Measurements from ENCODE around the gene SWT1. TPM values are rescaled to one million over a fixed set of nuclear protein-coding genes. Genes with fewer than 3 reads are reported as not detected.

SWT1 gene
- total and polyA plus RNA-seq, 2 of the 13 experiments (the other 11 are each of a cell fraction or from before 2014, with no cell fraction given): 1.7 to 2.5 TPM

DNA sequence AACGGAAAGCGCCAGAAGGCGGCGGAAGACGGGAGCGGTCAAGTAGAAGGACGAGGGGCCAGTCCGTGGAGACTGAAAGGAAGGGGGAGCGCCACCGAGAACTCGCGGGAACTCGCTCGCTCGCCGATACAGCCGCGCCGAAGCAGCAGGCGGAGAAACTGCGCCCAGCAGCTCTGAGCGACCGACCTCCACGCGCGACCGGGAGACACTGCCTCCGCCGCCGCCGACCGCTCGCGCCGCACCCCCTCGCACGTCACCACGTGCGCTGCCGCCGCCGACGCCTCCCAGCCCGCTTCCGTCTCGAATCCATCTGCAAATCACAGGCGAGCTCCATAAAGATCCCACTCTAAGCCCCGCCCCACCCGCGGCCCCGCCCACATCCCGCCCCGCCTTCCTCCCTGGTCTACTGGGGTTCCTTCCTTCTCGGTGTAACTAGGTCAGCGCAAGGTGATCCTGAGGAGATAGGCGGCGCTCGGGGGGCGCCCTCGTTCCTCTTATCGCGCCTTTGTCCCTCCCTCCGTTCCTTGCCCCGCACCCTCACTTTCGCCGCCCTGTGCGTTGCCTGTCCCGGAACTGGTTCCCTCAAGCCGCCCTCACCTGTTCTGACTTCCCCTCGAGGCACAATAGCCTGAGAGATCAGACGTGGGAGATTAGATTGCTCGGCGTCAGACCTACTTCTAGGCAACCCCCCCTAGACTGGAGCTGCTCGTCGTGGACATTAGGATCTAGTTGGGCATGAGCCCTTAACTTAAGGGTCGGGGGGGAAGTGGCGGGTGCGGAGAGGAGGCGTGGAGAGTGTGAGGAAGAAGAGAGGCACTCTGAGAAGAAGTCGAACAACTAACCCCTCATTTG, 160.3 kb downstream of the SWT1 start, which contains the start of gene IVNS1ABP (continued):
- TF ChIP-seq HNF1A (IDR thresholded peaks at IDR 0.05; ENCODE audit: low read depth): no peak
- no peak for TF ChIP-seq HNF1A (CRISPR knock-in tag; IDR thresholded peaks at IDR 0.05; ENCODE audit: borderline replicate concordance)
- TF ChIP-seq ZNF230 (CRISPR knock-in tag; IDR thresholded peaks at IDR 0.05): 0 out of 2 replicates have a peak, but pooled peaks have one; percentile 71
- TF ChIP-seq TFAP4 (IDR thresholded peaks at IDR 0.05; ENCODE audit: borderline replicate concordance, low read depth): peak; percentile 7; the same call in 1 of the 2 replicates
- peak; percentile 58; the same call in 1 of the 2 replicates for TF ChIP-seq ZNF766 (CRISPR knock-in tag; IDR thresholded peaks at IDR 0.05; ENCODE audit: borderline replicate concordance)
- peak; percentile 34; the same call in 1 of the 2 replicates for TF ChIP-seq GATAD2A (CRISPR knock-in tag; IDR thresholded peaks at IDR 0.05)
- peak; percentile 87 for TF ChIP-seq ARNT2 (CRISPR knock-in tag; IDR thresholded peaks at IDR 0.05; ENCODE audit: low read depth)
- no peak; the same call in 1 of the 2 replicates for TF ChIP-seq ZNF878 (CRISPR knock-in tag; IDR thresholded peaks at IDR 0.05)
- TF ChIP-seq, protein P1, sequence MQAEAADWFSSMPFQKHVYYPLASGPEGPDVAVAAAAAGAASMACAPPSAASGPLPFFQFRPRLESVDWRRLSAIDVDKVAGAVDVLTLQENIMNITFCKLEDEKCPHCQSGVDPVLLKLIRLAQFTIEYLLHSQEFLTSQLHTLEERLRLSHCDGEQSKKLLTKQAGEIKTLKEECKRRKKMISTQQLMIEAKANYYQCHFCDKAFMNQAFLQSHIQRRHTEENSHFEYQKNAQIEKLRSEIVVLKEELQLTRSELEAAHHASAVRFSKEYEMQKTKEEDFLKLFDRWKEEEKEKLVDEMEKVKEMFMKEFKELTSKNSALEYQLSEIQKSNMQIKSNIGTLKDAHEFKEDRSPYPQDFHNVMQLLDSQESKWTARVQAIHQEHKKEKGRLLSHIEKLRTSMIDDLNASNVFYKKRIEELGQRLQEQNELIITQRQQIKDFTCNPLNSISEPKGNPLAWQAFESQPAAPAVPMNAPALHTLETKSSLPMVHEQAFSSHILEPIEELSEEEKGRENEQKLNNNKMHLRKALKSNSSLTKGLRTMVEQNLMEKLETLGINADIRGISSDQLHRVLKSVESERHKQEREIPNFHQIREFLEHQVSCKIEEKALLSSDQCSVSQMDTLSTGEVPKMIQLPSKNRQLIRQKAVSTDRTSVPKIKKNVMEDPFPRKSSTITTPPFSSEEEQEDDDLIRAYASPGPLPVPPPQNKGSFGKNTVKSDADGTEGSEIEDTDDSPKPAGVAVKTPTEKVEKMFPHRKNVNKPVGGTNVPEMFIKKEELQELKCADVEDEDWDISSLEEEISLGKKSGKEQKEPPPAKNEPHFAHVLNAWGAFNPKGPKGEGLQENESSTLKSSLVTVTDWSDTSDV (CRISPR knock-in tag; IDR thresholded peaks at IDR 0.05): no peak
- TF ChIP-seq STAG1 (CRISPR knock-in tag; IDR thresholded peaks at IDR 0.05): peak; percentile 53
- TF ChIP-seq ZNF674 (CRISPR knock-in tag; IDR thresholded peaks at IDR 0.05; ENCODE audit: low read depth): 0 out of 2 replicates have a peak, but pooled peaks have one; percentile 74
- TF ChIP-seq, protein P2, sequence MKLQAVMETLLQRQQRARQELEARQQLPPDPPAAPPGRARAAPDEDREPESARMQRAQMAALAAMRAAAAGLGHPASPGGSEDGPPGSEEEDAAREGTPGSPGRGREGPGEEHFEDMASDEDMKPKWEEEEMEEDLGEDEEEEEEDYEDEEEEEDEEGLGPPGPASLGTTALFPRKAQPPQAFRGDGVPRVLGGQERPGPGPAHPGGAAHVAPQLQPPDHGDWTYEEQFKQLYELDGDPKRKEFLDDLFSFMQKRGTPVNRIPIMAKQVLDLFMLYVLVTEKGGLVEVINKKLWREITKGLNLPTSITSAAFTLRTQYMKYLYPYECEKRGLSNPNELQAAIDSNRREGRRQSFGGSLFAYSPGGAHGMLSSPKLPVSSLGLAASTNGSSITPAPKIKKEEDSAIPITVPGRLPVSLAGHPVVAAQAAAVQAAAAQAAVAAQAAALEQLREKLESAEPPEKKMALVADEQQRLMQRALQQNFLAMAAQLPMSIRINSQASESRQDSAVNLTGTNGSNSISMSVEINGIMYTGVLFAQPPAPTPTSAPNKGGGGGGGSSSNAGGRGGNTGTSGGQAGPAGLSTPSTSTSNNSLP (IDR thresholded peaks at IDR 0.05; ENCODE audit: low read depth, low read length): no peak
- TF ChIP-seq PTBP1 (IDR thresholded peaks at IDR 0.05; ENCODE audit: low read depth, low read length, poor library complexity, severe bottlenecking): no peak
- no peak for TF ChIP-seq ZNF34 (CRISPR knock-in tag; IDR thresholded peaks at IDR 0.05; ENCODE audit: borderline replicate concordance)
- no peak for TF ChIP-seq ZFP1 (CRISPR knock-in tag; IDR thresholded peaks at IDR 0.05)
- TF ChIP-seq TBX3 (IDR thresholded peaks at IDR 0.05; ENCODE audit: borderline replicate concordance): no peak
- no peak for TF ChIP-seq HMG20B (CRISPR knock-in tag; conservative IDR thresholded peaks at IDR 0.05)
- peak; percentile 58 for TF ChIP-seq TBX2 (CRISPR knock-in tag; IDR thresholded peaks at IDR 0.05; ENCODE audit: borderline replicate concordance)
- TF ChIP-seq SATB2 (CRISPR knock-in tag; IDR thresholded peaks at IDR 0.05): 0 out of 2 replicates have a peak, but pooled peaks have one; percentile 41
- TF ChIP-seq ZBTB21 (CRISPR knock-in tag; IDR thresholded peaks at IDR 0.05): no peak
- TF ChIP-seq ZMYM2 (CRISPR knock-in tag; IDR thresholded peaks at IDR 0.05): no peak

All from HepG2 (cell line).